ENCODE results near the gene SURF1.
A peak's percentile ranks its signal among the peaks of the same experiment; 100 is the strongest.
"Not testable (repeated sequence)": the region's sequence is repeated elsewhere in the genome, so short reads cannot be mapped to it uniquely, and the experiment has no call there.

The SURF1 gene

DNA sequence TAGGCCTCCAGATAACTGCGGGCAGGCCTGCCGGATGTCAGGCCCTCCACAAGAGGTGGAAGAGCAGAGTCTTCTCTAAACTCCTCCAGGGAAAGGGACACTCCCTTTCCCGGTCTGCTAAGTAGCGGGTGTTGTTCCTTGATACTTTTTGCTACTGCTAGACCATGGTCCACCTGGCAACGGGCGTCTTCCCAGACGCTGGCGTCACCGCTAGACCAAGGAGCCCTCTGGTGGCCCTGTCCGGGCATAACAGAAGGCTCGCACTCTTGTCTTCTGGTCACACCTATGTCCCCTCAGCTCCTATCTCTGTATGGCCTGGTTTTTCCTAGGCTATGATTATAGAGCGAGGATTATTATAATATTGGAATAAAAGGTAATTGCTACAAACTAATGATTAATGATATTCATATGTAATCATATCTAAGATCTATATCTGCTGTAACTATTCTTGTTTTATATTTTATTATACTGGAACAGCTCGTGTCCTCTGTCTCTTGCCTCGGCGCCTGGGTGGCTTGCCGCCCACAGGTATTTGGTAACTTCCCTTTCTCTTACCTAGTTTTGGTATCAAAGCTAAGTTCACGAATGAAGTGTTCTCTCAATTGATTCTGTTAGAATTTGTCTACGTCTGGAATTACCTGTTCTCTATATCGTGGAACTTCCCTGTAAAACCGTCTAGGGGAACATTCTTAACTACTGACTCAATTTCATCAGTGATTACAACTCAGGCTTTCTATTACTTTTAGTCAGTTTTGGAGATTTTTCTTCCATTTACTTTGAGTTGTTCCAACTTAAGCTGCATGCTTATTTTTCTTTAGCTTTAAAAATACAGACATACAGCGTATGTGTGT is 26.8 kb downstream of the SURF1 start:
- not testable (repeated sequence) for H3K4me3 ChIP-seq (ENCODE audit: low read depth, low read length)
- TF ChIP-seq, protein P1, sequence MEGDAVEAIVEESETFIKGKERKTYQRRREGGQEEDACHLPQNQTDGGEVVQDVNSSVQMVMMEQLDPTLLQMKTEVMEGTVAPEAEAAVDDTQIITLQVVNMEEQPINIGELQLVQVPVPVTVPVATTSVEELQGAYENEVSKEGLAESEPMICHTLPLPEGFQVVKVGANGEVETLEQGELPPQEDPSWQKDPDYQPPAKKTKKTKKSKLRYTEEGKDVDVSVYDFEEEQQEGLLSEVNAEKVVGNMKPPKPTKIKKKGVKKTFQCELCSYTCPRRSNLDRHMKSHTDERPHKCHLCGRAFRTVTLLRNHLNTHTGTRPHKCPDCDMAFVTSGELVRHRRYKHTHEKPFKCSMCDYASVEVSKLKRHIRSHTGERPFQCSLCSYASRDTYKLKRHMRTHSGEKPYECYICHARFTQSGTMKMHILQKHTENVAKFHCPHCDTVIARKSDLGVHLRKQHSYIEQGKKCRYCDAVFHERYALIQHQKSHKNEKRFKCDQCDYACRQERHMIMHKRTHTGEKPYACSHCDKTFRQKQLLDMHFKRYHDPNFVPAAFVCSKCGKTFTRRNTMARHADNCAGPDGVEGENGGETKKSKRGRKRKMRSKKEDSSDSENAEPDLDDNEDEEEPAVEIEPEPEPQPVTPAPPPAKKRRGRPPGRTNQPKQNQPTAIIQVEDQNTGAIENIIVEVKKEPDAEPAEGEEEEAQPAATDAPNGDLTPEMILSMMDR (IDR thresholded peaks at IDR 0.05; ENCODE audit: borderline replicate concordance, insufficient read depth, low read depth, low read length): peak; percentile 42; the same call in 1 of the 2 replicates

DNA sequence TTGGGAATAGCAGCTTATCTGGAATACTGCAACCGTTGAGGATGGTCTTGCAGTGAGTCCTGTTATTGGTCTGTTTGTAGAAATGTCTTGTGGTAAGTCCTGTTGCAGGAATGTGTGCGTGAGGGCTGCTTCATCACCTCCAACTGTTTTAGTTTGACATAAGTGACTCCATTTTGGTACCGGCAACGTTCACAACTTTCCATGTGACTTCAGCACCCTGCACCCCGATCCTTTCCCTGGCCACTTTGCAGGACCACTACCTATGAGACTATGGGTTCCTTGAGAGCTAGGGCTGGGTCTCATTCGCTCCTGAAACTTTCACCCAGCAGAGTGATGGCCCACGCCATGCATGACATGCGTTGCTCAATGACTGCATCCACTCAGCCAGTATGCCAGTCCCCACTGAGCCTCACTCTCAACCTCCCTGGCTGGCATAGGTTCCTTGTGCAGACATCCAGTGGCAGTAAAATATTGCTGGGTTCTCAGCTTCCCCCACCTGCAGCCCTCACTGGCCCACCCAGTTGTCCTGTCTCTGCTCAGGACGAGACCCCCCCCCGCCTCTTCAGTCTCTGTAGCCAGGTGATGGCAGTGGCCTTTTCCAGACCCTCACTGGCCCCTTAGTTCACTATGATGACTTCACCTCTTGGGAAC is 28.3 kb downstream of the SURF1 start:
- no peak overlapping the region for H3K4me3 ChIP-seq (ENCODE audit: low read depth, low read length)
- TF ChIP-seq, protein P1 (IDR thresholded peaks at IDR 0.05; ENCODE audit: borderline replicate concordance, insufficient read depth, low read depth, low read length): no peak

DNA sequence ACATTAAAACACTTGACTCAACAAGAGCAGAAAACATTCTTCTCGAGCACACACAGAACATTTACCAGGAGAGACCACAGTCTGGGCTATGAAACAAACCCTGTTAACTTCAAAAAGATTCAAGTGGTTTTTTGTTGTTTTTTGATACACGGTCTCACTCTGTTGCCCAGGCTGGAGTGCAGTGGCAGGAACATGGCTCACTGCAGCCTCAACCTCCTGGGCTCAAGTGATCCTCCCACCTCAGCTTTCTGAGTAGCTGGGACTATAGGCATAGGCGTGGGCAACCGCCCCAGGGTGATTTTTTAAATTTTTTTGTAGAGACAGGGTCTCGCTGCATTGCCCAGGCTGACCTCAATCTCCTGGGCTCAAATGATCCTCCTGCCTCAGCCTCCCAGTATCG is 29.3 kb downstream of the SURF1 start:
- H3K4me3 ChIP-seq (ENCODE audit: low read depth, low read length): not testable (repeated sequence)

DNA sequence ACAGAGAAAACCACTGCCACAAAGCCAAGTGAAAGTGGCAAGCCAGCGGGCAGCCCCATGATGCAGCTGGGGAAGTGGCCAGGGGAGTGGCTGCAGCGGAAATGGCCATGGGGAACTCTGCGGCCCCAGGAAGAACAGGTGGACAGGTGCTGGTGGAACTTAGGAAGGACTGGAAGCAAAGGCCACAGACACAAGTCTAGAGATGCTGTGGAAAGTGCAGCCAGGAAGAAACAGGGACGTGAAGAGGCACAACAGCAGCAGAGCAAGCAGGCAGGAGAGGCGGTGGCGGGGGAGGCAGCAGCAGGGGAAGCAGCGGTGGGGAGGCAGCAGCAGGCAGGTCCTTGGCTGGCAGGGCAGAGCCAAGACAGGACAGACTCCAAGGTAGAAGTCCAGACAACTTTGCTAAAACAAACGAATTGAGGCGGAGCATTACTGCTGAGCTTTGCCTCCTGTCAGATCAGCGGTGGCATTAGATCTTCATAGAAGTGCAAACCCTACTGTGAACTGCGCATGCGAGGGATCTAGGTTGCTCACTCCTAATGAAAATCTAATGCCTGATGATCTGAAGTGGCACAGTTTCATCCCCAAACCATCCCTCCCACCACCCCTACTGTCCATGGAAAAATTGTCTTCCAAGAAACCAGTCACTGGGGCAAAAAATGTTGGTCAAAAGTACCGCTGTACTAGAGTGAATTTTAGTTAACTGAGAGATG is 32.1 kb downstream of the SURF1 start:
- TF ChIP-seq, protein P1 (IDR thresholded peaks at IDR 0.05; ENCODE audit: borderline replicate concordance, insufficient read depth, low read depth, low read length): no peak
- H3K4me3 ChIP-seq (ENCODE audit: low read depth, low read length): no peak overlapping the region

DNA sequence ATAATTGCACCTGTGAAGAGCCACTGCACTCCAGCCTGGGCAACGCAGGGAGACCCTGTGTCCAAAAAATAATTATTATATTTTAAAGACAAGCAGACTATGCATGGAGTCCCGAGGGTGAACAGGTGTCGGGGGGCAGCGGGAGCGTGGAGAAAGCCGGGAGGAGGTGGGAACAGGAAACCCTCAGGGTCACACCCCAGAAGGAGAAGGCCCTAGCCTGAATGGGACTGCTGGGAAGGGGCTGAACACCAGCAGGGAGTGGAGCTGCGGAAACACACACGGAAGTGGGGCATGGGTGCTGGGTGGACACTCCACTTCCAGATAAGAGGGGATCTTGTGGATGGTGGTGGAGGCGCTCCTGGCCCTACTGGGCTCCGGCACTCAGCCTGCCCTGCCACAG is 33.1 kb downstream of the SURF1 start:
- TF ChIP-seq, protein P1 (IDR thresholded peaks at IDR 0.05; ENCODE audit: borderline replicate concordance, insufficient read depth, low read depth, low read length): no peak
- H3K4me3 ChIP-seq (ENCODE audit: low read depth, low read length): no peak overlapping the region

DNA sequence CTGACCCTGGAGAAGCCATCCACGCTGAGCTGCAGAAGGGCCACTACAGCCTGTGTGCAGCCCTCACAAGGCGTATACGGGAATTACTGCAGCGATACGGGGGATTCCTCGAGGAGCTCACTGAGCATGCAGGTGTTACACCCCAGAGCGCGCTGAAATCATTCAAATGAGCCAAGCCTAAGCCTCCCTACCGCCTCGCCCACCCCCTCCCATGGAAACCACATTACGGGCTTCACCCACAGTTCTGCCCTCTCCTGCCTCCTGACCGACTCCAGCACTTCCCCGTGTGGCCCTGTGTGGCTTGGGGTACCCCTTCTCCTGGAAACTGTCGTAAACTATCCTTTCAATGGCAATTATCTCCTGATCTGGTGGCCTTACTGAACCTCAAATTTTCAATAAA is 33.6 kb downstream of the SURF1 start:
- H3K4me3 ChIP-seq (ENCODE audit: low read depth, low read length): no peak overlapping the region
- TF ChIP-seq, protein P1 (IDR thresholded peaks at IDR 0.05; ENCODE audit: borderline replicate concordance, insufficient read depth, low read depth, low read length): no peak

DNA sequence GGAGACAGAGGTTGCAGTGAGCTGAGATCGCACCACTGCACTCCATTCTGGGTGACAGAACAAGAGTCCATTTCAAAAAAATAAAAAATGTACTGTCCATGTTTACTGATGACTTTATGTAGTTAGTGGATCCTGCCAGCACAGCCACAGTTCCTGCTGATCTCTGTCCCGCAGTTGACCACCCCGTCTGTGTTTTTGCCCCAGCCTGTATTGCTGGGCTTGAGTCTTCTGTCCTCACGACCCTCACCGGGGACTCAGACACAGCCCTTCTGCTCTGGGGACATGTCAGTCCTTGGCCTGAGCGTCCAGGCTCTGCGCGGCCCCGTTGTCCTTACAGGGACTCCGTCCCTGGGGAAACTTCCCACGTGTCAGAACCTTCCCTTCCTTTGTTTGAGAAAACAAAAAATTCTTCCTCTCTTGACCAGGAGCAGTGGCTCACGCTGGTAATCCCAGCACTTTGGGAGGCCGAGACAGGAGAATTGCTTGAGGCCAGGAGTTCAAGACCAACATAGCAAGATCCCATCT is 34.8 kb downstream of the SURF1 start:
- TF ChIP-seq, protein P1 (IDR thresholded peaks at IDR 0.05; ENCODE audit: borderline replicate concordance, insufficient read depth, low read depth, low read length): no peak
- H3K4me3 ChIP-seq (ENCODE audit: low read depth, low read length): no peak overlapping the region

All from GM12875 (cell line).